ENCODE results near the gene DSC1.

- TF ChIP-seq CTCF (IDR thresholded peaks at IDR 0.05; ENCODE audit: low read depth, low read length) (no peak), EZH2phosphoT487 (IDR thresholded peaks at IDR 0.05; ENCODE audit: low read depth) (no peak)
Observed at GRCh38 chr18:31206787-31207381, 44.2 kb upstream of the DSC1 start.

Measured in OCI-LY3 (cell line).